HG03135 (cell line): ENCODE measurements around the gene HMCN1.
"Not testable (repeated sequence)": the region's sequence is repeated elsewhere in the genome, so short reads cannot be mapped to it uniquely, and the experiment has no call there.

Experiments used
- ATAC-seq: cut with Tn5 transposase; IDR thresholded peaks from one replicate; pipeline ENCODE4 v1.9.1; 2021; ENCODE audit warnings: mild to moderate bottlenecking, moderate library complexity; ENCODE audit not compliant: unreplicated experiment

The HMCN1 gene

DNA sequence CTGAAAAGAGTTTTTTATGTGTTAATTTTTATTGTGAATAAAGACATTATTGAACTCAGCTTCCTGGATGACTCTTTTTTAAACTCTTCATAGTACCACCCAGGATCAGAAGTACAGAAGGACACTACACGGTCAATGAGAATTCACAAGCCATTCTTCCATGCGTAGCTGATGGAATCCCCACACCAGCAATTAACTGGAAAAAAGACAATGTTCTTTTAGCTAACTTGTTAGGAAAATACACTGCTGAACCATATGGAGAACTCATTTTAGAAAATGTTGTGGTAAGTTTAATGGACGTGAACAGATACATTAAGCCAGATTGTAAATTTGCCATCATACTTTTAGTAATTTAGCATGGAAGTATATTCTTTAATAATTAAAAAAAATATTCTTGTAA is 391.3 kb downstream of the HMCN1 start:
- no peak for ATAC-seq

DNA sequence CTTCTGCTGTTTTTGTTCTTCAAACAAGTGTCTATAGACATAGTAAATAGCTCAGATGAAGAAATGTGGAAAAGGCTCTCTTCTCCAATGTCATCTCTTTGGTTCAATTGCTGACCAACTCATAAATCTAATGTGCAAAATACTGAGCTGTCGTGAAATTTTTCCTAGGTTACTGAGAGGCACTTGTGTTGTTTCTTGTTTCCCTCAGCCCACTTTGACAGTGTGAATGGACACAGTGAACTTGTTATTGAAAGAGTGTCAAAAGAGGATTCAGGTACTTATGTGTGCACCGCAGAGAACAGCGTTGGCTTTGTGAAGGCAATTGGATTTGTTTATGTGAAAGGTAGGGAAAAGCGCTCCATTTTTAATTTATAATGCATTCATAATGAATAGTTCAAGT is 395.6 kb downstream of the HMCN1 start:
- no peak for ATAC-seq

DNA sequence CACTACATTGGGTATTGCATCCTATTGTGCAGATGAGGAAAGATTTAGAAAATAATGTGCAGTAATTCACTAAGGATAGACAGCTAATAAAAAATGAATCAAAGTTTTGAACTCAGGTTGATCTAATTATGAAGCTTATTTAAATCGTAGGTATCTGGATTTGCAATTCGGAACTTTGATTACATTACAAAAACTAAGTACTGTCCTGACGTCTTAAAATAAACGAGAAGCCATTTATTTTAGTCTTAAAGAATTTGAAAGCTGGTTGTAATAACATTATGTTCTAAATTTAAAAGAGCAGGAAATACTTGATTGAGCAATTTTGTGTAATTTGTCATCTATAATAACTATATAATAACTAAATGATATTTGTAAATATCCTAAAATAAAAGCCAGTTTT is 404.9 kb downstream of the HMCN1 start:
- ATAC-seq: no peak

DNA sequence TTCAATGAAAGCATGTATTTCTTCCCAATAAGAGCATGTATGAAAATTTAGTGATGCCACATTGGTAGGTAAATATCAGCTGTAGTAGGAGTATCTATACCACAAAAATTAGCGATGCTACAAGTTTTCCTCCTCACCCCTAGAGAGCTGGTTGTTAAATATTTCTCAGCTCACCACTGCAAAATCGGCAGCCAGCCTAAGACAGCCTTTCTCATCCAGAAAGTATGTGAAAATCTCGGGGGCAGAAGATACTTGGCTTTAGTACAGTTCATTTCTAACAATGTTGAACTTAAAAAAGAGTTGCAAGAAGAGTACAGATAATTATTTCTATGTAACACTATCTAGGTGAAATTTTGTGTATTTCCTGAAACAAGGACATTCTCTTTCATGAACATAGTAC is 405.5 kb downstream of the HMCN1 start:
- ATAC-seq: no peak

DNA sequence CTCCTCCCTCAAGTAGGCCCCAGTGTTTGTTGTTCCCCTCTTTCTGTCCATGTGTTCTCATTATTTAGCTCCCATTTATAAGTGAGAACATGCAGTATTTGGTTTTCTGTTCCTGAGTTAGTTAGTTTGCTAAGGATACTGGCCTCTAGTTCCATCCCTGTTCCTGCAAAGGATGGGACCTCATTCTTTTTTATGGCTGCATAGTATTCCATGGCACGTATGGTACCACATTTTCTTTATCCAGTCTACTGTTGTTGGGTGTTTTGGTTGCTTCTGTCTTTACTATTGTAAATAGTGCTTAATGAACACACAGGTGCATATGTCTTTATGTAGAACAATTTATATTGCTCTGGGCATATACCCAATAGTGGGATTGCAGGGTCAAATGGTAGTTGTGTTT is 408.0 kb downstream of the HMCN1 start:
- ATAC-seq: no peak

DNA sequence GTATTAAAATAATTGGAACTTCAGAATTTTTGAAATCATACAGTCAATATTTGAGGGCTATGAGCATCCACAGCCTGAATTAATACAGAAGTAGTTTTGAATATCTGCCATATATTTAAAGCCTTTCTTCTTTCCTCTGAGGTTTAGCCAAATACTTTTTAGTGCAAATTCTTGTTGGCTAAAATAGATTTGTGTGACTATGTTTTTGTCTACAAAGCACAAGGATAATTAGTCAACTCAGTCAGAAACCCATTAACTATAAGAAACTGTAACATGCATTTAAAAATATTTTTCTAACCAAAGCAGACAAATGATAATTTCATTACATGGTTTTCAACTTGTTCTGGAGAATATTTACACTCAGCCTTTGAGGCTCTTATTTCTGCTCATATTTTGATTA is 408.7 kb downstream of the HMCN1 start:
- ATAC-seq: no peak

DNA sequence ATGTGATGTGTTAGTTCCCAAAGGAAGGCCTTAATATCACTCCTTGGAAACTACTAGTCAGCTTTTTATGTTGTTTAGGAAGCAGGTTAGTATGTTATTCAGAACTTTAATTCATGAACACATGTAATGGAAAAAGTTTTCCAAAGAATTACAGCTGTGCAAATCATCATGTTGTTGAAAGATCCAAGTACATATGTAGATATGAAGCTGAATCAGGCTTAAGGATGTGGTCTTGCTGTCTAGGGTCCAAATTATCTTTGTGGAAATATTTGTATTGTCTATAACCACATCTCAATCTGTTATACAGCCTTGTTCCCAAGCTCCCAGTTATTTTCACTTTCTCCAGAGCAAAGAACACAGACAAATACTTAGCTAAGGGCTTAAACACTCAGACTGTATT is 409.3 kb downstream of the HMCN1 start:
- no peak for ATAC-seq

DNA sequence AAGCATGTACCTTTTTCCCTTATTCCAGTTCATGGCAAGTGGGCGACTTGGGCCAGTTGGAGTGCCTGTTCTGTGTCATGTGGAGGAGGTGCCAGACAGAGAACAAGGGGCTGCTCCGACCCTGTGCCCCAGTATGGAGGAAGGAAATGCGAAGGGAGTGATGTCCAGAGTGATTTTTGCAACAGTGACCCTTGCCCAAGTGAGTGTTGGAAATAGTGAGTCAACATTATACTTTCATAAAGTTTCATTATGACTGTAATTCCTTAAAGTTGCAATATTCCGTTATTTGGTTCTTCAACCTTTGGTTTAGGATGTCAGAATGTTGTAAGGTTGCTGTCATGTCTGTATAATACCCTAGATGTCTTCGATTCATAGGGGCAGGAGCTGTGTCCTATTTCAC is 410.3 kb downstream of the HMCN1 start:
- no peak for ATAC-seq

DNA sequence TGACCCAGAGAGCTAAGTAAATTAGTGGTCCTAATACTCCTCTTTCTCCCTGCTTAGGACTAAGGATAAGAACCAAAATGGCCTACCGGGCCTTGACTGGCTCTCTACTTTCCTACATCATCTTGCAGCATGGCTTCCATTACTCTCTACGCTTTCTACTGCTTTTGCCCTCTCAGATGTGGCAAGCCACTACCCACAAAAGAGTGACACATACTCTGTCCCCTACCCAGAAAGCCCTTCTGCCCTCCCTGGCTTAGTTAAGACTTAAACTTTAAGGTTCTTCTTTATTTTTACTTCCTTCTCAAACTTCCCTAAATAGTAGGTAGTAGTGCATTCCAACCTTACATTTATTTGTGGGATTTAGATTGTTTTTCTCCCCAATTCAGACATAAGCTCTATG is 412.8 kb downstream of the HMCN1 start:
- no peak for ATAC-seq

DNA sequence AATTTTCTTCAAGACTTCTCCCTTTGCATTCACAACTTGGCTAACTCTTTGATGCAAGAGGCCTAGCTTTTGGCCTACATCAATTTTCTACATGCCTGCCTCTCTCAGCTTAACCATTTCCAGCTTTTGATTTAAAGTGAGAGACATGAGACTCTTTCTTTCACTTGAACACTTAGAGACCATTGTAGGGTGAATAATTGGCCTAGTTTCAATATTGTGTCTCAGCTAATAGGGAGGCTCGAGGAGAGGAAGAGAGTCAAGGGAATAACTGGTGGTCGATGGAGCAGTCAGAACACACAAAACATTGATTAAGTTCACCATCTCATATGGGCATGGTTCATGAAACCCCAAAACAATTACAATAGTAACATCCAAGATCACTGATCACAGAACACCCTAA is 415.4 kb downstream of the HMCN1 start:
- no peak for ATAC-seq

DNA sequence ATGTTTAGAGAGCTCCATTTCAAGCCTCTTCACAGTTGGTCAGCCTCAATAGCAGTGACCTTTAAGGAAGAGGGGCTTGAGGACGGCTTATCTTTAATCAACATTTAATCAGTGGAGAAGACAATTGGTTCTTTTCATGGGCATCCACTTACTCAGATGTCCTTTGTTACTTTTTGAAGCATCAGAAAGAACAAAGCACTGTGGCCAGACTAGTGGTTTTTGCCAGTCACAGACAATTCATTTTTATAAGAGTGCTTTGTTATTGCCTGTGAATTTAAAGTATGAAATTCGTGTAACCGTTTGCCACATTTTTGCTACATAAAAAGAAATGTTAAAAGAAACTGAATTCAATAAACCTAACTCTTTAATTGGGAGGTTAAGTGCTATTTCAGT is 418.0 kb downstream of the HMCN1 start:
- no peak for ATAC-seq

DNA sequence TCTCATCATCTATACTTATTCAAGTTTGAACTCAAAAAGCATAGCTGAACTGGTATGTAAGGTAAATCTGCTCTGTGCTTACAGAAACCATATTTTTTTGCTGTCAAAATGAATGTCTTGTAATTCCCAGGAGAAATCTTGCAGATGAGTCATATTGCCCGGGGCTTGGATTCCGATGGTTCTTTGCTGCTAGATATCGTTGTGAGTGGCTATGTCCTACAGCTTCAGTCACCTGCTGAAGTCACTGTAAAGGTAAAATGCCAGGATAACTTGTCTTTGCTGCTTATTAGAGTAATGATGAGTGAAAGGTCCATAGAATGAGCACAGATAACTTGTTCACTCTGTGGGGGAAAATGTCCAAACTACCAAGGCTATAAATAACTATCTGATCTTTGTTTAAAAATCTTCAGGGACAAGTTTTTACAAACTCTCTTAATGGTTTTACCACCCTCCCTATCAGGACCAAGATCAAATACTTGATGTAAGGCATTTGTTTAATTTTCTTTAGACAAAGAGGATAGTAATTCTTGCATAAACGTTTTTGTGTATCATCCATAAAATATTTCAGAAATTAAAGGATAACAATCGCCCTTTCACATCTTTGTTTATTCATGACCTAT is 418.5 kb downstream of the HMCN1 start:
- ATAC-seq: no peak

DNA sequence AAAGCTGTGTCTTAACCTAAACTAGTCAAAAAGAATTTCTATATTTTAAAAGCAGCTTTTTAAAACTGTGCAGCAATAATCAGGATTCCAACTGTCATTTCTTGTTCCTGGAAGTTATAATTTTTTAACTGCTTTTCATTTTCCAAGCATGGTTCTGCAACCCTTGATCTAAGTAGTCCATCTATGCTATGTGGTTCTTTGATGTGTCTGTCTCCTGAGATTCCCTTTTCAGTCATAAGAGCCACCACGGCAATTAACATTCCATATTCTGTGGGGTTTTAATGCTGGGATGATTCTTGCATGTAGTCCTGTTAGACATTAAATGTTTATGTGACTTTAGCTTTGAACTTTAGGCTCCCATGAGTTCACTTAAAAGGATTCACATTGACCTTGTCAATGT is 420.5 kb downstream of the HMCN1 start:
- no peak for ATAC-seq

DNA sequence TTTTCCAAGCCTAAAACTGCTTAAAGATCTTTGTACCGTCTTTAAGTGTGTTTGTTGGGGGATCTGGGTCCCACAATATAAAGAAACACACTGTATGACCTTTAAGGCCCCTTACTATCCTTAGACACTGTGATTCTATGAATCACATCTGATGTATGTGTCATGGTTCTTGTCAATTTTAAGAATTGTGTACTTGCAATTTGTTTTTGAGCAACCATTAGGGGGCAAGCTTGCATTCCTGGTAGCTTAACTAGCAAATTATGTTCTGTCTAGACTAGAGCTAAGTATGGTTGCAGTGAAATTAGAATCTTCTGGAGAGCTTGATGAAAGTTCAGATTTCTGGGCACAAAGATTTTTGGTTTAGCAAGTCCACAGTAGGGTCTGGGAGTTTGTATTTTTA is 421.4 kb downstream of the HMCN1 start:
- peak; percentile 52 for ATAC-seq

DNA sequence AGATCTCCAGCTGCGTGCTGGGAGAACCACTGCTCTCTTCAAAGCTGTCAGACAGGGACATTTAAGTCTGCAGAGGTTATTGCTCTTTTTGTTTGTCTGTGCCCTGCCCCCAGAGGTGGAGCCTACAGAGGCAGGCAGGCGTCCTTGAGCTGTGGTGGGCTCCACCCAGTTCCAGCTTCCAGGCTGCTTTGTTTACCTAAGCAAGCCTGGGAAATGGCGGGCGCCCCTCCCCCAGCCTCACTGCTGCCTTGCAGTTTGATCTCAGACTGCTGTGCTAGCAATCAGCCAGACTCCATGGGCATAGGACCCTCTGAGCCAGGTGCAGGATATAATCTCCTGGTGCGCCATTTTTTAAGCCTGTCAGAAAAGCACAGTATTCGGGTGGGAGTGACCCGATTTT is 428.7 kb downstream of the HMCN1 start:
- ATAC-seq: not testable (repeated sequence)

DNA sequence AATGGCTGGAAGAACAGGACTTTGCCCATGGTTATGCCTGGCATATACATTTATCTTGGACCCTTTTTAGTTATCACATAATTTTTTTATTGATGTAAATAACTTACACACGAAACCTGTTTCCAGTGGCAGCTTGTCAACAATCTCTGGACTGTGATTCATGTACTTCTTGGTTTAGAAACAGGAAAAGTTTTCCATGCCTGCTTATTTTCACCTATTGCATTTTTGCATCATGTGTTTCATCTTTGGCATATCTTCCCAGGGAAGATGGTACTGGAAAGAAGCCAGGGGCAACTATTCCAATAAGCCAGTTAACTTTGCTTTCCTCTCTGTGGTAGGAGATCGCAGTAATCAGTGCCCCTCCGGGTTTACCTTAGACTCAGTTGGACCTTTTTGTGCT is 430.6 kb downstream of the HMCN1 start:
- ATAC-seq: no peak

DNA sequence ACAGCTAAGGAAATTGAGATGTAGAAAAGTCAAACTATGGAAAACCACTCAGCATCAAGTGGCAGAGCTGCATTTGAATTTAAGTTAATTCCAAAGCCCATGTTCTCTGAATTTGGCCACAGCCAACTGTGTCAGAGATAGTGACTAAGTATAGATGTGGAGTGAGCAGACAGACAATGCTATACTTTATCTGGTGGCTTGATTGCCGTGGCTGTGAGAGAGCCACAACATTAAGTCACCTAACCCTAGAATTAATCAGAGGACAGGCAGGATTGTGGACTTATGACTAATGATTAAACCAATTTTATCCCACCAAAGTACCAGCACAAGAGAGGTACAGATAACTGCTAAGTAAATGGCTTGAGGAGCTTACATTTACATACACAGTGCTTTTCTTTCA is 431.1 kb downstream of the HMCN1 start:
- ATAC-seq: no peak

DNA sequence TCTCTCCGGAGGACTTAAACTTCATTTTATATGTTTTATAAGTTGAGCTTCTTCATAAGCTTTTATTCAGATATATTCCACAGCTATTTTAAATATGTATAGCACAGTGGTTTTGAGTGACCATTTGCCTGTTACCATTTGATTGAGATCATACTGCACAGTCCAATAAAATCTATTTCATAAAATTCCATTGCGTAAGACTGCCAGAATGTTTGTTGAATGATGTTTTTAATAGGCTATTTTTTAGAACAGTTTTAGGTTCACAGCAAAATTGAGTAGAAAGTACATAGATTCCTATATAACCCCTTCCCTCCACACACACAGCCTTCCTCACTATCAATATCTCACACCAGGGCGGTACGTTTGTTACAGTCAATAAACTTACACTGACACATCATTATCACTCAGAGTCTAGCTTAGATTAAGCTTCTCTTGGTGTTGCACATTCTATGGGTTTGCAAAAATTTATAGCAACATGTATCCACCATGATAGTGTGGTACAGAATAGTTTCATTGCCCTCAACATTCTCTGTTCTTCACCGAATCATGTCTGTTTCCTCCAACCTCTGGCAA is 433.0 kb downstream of the HMCN1 start:
- ATAC-seq: no peak

DNA sequence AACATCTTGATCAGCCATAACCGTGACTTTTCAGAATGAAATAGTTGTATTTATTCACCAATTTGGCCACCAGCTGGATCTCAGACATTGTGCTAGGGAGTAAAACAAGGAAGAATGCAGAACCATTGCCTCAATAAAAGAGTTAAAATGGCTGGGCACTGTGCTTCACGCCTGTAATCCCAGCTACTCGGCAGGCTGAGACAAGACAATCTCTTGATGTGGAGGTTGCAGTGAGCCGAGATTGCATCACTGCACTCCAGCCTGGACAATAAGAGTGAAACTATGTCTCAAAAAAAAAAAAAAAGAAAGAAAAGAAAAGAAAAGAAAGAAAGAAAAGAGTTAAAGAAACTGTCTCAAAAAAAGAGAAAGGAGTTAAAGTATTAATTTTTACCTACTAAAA is 441.4 kb downstream of the HMCN1 start:
- no peak for ATAC-seq

DNA sequence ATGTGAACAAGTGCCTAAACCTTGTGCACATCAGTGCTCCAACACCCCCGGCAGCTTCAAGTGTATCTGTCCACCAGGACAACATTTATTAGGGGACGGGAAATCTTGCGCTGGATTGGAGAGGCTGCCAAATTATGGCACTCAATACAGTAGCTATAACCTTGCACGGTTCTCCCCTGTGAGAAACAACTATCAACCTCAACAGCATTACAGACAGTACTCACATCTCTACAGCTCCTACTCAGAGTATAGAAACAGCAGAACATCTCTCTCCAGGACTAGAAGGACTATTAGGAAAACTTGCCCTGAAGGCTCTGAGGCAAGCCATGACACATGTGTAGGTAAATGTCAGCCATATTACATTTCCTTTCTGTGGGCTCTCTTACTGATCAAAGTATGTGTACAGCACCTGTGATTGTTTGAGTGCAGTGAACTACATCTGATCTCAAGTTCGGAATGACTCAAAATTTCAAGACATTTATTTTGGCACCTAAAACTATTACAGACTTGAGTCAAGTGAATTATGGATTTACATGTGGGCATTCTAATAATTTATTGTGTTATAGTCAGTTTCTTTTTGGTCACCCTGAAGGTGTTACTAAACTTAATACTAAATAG is 444.3 kb downstream of the HMCN1 start:
- ATAC-seq: no peak

DNA sequence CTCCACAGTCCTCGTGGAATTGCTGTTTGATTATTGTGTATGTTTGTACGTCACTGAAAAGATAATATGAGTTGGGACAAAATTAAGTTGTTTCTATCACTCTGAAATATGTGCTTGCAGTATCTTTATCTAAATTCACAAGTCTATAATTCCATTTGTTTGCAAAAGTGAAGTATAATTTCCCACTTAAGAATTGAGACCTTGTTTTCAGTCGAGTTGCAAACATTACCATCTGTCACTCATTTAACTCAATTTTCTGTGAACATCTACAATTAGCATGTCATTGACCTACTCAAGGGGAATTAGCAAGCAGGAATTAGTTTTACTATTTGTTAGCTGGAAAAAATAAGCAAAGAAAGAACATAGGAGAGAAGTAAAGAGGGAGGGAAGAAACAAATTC is 445.0 kb downstream of the HMCN1 start:
- no peak for ATAC-seq

DNA sequence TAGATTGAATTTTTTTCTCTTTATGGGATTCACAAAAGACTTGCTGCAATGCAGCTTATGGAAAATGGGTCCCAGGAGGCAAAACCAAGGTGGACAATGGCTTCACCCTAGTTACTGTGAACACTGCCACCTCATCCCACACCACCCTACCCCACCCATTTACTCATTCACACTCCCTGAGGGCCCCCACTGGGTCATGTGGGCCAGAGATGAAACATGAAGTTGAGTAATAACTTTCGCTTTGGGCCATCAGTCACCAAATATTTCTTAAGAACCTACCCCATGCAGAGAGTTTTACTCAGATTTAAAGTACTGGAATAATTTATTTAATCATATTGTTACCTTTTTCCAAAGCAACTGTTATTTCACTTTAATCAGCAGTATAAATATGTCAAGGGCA is 449.0 kb downstream of the HMCN1 start:
- ATAC-seq: peak; percentile 44
